GM12878 (cell line): ENCODE results near the gene LGALS4.

Experiments
- CBFB ChIP-seq: IDR thresholded peaks from 2 replicates; pipeline ENCODE4 v1.6.1; 2016; ENCODE audit warnings: antibody characterized with exemption, low read depth
- CBX3 ChIP-seq: fragments of 200-600 bp; sonication (generic); IDR thresholded peaks from 2 replicates; pipeline ENCODE4 v1.6.1; 2016; ENCODE audit warnings: low read depth, borderline replicate concordance
- EGR1 ChIP-seq, 2 experiments: IDR thresholded peaks; 1 replicate in 1 of 2; 2 replicates in 1 of 2; pipeline ENCODE4 v1.6.1; 2011 to 2012; ENCODE audit warnings: low read depth in 2 of 2, low read length in 2 of 2, borderline replicate concordance in 1 of 2, mild to moderate bottlenecking in 1 of 2, moderate library complexity in 1 of 2
- MEF2B ChIP-seq: fragments of 450-650 bp; IDR thresholded peaks from 2 replicates; pipeline ENCODE4 v1.6.1; 2018; ENCODE audit warnings: mild to moderate bottlenecking, moderate library complexity; ENCODE audit not compliant: partially characterized antibody, poor library complexity, severe bottlenecking
- POLR2A ChIP-seq: IDR thresholded peaks from 2 replicates; pipeline ENCODE4 v1.6.1; 2011; ENCODE audit warnings: low read depth, mild to moderate bottlenecking, low read length
- POLR2AphosphoS5 ChIP-seq: IDR thresholded peaks from 2 replicates; pipeline ENCODE4 v1.6.1; 2011; ENCODE audit warnings: mild to moderate bottlenecking, low read length, inconsistent platforms
- RBBP5 ChIP-seq: fragments of 200-600 bp; sonication (generic); conservative IDR thresholded peaks from 2 replicates; pipeline ENCODE4 v1.6.1; 2016
- REST ChIP-seq: IDR thresholded peaks from 2 replicates; pipeline ENCODE4 v1.6.1; 2012; ENCODE audit warnings: mild to moderate bottlenecking, low read depth, low read length
- SREBF1 ChIP-seq: IDR thresholded peaks from 2 replicates; pipeline ENCODE4 v1.6.1; 2012; ENCODE audit warnings: mild to moderate bottlenecking, low read length
- TAF1 ChIP-seq: IDR thresholded peaks from 2 replicates; pipeline ENCODE4 v1.6.1; 2011; ENCODE audit warnings: mild to moderate bottlenecking, low read depth, low read length, borderline replicate concordance
- ZSCAN29 ChIP-seq: fragments of 450-650 bp; IDR thresholded peaks from 2 replicates; pipeline ENCODE4 v1.6.1; 2017; ENCODE audit warnings: mild to moderate bottlenecking, moderate library complexity
- TF ChIP-seq, protein P1 (sequence below): IDR thresholded peaks from 2 replicates; pipeline ENCODE4 v1.6.1; 2012; ENCODE audit warnings: low read depth, low read length, improper control_type of control experiment
- TF ChIP-seq, protein P2 (sequence below): fragments of 450-650 bp; IDR thresholded peaks from 2 replicates; pipeline ENCODE4 v1.6.1; 2017; ENCODE audit warnings: mild to moderate bottlenecking, moderate library complexity

- TF ChIP-seq, protein P1, sequence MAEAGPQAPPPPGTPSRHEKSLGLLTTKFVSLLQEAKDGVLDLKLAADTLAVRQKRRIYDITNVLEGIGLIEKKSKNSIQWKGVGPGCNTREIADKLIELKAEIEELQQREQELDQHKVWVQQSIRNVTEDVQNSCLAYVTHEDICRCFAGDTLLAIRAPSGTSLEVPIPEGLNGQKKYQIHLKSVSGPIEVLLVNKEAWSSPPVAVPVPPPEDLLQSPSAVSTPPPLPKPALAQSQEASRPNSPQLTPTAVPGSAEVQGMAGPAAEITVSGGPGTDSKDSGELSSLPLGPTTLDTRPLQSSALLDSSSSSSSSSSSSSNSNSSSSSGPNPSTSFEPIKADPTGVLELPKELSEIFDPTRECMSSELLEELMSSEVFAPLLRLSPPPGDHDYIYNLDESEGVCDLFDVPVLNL = no peak
- TF ChIP-seq, protein P2, sequence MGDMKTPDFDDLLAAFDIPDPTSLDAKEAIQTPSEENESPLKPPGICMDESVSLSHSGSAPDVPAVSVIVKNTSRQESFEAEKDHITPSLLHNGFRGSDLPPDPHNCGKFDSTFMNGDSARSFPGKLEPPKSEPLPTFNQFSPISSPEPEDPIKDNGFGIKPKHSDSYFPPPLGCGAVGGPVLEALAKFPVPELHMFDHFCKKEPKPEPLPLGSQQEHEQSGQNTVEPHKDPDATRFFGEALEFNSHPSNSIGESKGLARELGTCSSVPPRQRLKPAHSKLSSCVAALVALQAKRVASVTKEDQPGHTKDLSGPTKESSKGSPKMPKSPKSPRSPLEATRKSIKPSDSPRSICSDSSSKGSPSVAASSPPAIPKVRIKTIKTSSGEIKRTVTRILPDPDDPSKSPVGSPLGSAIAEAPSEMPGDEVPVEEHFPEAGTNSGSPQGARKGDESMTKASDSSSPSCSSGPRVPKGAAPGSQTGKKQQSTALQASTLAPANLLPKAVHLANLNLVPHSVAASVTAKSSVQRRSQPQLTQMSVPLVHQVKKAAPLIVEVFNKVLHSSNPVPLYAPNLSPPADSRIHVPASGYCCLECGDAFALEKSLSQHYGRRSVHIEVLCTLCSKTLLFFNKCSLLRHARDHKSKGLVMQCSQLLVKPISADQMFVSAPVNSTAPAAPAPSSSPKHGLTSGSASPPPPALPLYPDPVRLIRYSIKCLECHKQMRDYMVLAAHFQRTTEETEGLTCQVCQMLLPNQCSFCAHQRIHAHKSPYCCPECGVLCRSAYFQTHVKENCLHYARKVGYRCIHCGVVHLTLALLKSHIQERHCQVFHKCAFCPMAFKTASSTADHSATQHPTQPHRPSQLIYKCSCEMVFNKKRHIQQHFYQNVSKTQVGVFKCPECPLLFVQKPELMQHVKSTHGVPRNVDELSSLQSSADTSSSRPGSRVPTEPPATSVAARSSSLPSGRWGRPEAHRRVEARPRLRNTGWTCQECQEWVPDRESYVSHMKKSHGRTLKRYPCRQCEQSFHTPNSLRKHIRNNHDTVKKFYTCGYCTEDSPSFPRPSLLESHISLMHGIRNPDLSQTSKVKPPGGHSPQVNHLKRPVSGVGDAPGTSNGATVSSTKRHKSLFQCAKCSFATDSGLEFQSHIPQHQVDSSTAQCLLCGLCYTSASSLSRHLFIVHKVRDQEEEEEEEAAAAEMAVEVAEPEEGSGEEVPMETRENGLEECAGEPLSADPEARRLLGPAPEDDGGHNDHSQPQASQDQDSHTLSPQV = no peak
- TF ChIP-seq SREBF1 (no peak), MEF2B (no peak), POLR2AphosphoS5 (no peak), CBFB (no peak), REST (no peak), CBX3 (no peak), TAF1 (no peak), ZSCAN29 (no peak), POLR2A (no peak), RBBP5 (no peak), EGR1 (IDR thresholded peaks at IDR 0.05; ENCODE audit: borderline replicate concordance in 1 of 2, low read depth in 2 of 2, low read length in 2 of 2) (no peak)
Observed at GRCh38 chr19:38765214-38765613, 47.5 kb downstream of the LGALS4 start.
